COLO668 (cell line): ENCODE measurements around the gene NTSR1.

ENCODE experiments used
- DNase-seq: peaks from one replicate; lab custom pipeline; 2025; ENCODE audit not compliant: unreplicated experiment; lab: John Stamatoyannopoulos, UW

NTSR1 gene

DNA sequence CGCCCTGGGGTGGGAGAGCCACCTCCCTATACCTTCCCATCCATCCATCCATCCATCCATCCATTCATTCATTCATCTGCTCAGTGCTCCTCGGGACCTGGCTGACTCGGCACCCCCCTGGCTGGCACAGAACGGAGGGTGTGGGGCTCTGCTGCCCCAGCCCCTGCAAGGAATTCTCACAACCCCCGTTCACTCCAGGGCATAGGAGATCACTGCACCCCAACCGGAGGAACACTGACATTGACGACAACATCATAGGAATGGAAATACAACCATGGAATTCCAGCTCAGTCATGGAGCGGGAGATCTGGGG, 59.6 kb downstream of the NTSR1 start:
- DNase-seq = no peak

DNA sequence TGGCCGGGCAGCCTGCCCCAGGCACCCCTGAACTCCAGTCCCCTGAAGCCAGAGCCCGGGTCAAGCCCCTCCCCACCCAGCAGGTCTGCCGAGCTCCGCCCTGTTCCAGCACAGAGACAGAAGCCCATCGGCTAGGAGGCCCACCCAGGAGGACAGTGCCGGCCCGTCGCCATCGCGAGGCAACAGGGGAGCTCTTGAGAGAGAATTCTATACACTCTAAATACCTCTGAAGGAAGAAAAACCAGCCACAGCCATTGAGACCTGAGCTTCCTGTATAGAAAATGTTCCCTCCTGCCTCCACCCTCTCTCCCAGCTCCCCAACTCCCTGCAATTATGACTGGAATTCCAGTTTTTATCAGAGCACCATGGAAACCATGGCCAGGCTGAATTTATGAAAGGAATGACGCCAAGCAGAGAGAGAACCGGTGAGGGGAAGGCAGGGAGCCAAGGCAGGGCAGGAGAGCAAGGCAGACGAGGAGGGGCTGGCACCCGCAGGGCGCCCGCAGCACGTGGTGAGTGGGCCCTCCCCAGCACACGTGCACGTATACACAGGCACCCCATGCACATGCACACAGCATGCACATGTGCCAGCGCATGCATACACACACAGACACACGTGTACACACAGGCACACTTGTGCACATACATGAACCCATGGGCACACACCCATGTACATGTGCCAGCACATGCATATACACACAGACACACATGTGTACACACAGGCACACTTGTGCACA, 60.1 kb downstream of the NTSR1 start:
- no peak for DNase-seq

- no peak for DNase-seq
These were observed 60.9 kb downstream of the NTSR1 start for GRCh38 chr20:62769346-62770071.

GRCh38 chr20:62770111-62770910, 61.7 kb downstream of the NTSR1 start:
- no peak for DNase-seq

DNA sequence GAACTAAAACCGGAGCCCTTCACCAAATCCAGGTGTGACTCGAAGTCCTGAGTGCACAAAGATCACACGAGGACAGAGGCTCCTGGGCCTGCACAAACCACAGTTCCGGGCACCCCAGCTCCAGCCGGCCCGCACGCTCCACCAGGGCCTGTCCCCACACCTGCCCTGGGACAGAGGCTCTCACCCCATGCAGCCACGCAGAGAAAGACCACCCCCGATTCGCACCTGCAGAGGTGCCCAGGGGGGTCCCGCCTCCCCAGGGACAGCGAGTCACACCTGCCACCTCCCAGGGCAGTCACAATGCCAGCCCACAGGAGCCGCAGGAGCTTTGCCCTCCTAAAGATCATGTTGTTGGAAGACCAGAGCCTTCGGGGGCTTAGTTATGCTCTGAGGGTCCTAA, 62.3 kb downstream of the NTSR1 start:
- DNase-seq = no peak

- no peak for DNase-seq
These were observed 62.9 kb downstream of the NTSR1 start for GRCh38 chr20:62771396-62772102.

GRCh38 chr20:62772103-62772611, 63.5 kb downstream of the NTSR1 start:
- no peak for DNase-seq

DNA sequence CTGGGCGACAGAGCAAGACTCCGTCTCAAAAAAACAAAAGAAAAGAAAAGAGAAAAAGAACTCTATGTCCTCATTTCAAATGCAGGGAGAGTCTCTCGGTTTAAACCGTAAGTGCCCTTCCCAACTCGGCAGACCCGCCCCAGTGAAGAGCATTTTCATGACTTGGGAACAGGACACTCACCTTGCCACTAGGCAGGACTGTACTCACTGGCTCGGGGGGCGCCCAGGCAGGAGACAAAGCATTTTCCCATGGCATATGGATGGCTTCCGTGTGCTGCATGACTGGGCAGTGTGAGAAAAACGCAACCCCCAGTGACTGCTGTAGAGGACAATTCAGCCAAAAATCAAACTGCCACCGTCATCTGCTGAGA, 64.0 kb downstream of the NTSR1 start:
- DNase-seq = no peak

DNA sequence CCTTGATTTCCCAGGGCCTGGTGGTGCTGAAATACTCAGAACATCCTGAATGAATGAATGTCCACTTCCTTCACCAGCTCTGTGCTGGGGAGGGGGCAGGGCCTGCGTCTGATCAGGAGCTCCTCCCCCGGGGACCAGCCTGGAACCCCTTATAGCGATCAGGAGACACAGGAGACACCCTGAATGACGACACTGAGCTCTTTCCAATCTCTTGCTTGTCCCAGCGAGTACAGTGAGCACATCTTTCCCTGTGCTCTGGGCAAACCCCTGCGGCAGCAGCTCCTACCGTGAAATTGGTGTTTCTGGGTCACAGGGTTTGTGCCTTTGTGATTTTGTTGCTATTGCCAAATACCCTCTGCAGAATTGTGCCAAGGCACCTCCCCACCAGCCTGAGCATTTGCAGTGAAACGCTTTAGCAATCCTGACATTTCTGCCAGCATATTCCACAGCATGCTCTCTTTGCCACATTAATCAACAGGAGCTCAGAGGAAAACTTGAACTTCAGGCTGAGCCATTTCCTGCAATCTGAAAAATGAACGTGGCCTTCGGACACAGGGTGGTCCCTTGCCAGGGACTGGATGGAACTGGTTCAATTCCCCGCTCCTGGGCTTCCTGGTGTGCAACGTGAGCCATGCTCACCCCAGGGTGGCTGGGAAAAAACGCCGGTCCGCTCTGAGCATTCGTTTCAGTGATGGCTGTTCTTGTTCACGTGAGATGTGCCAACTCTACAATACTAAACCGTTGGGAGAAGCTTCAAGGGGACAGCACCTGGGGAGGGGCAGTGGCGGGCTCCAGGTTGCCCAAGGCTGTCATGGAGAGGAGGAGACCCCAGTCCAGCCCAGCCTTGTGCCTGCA, 64.6 kb downstream of the NTSR1 start:
- no peak for DNase-seq

- DNase-seq = no peak
These were observed 65.4 kb downstream of the NTSR1 start for GRCh38 chr20:62773845-62774714.

GRCh38 chr20:62774762-62775161, 66.1 kb downstream of the NTSR1 start:
- DNase-seq = no peak

DNA sequence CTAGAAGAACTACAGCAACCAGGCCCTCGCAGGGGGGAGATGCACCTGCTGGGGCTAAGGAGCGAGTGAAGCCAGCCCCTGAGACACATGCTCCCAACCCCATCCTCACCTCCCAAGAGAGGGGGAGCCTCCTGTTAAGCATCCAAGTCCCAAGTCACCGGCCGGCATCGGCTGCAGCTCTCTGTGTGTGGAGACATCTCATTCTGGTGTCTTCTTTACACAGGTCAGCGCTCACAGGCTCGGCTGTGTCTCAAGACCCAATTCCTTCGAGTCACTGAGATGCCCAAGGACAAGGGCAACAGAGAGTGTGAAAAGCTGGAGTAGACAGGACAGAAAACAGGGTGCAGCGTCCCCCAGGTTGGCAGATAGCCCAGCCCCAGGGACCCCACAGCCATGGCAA, 66.6 kb downstream of the NTSR1 start:
- DNase-seq = no peak

GRCh38 chr20:62776035-62776691, 67.5 kb downstream of the NTSR1 start:
- DNase-seq = no peak

DNA sequence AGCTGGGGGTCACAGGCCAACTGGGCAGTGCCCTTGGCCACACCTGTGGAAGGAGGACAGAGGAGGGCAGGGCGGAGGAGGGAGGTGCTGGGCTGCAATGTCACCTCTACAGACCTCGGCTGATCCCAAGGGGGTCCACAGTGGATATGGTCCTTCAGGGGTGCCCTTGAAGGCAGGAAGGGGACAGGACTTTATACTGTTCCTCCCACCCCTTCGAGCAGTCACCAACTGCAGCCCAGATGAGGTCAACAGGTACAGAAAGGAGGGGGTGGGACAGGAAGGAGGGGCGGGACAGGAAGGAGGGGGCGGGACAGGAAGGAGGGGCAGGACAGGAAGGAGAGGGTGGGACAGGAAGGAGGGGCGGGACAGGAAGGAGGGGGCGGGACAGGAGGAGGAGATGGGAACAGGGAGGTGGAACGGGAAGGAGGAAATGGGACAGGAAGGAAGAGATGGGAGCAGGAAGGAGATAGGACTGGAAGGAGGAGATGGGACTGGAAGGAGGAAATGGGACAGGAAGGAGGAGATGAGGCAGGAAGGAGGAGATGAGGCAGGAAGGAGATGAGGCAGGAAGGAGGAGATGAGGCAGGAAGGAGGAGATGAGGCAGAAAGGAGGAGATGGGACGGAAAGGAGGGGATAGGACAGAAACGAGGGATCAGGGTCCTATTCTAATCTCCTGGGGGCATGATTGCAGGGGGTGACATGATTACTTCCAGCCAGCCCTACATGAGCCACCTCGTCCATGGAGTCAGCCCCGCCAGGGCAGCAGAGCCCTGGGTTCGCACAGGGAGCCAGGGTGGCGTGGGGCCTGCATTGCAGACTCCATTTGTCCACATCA, 68.3 kb downstream of the NTSR1 start:
- no peak for DNase-seq

- DNase-seq = no peak
These were observed 68.8 kb downstream of the NTSR1 start for GRCh38 chr20:62777528-62777830.

DNA sequence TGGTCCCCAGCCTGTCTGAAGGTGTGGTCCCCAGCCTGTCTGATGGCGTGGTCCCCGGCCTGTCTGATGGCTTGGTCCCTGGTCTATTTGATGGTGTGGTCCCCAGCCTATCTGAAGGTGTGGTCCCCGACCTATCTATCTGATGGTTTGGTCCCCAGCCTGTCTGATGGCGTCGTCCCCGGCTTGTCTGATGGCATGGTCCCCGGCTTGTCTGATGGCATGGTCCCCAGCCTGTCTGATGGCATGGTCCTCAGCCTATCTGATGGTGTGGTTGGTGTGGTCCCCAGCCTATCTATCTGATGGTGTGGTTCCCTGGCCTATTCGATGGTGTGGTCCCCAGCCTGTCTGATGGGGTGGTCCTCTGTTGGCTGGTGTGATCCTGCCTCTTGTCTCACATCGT, 69.4 kb downstream of the NTSR1 start:
- DNase-seq = no peak

- no peak for DNase-seq
These were observed 70.2 kb downstream of the NTSR1 start for GRCh38 chr20:62778601-62779416.

GRCh38 chr20:62779417-62779685, 70.7 kb downstream of the NTSR1 start:
- no peak for DNase-seq
